K562 (cell line): ENCODE results near the gene CCN2.

Source experiments
- CCAR2 ChIP-seq: fragments of 200-400 bp; formaldehyde crosslinking; IDR thresholded peaks from 2 replicates; pipeline ENCODE4 v1.6.1; 2017; ENCODE audit warnings: mild to moderate bottlenecking, low read depth, low read length
- KDM1A ChIP-seq, 2 experiments: fragments of 450-650 bp; IDR thresholded peaks; 2 replicates each; pipeline ENCODE4 v1.6.1; 2016; ENCODE audit warnings: mild to moderate bottlenecking in 2 of 2
- MXI1 ChIP-seq: IDR thresholded peaks from 2 replicates; pipeline ENCODE4 v1.6.1; 2011; ENCODE audit warnings: low read depth, mild to moderate bottlenecking, improper control_type of control experiment, low read length
- POLR2A ChIP-seq: fragments of 450-650 bp; conservative IDR thresholded peaks from 2 replicates; pipeline ENCODE4 v1.6.1; 2016
- POLR2AphosphoS5 ChIP-seq: IDR thresholded peaks from 2 replicates; pipeline ENCODE4 v1.6.1; 2011; ENCODE audit warnings: mild to moderate bottlenecking, low read depth, low read length, moderate library complexity; ENCODE audit not compliant: control insufficient read depth, insufficient read depth
- SAP30 ChIP-seq: fragments of 200-600 bp; sonication (generic); IDR thresholded peaks from 2 replicates; pipeline ENCODE4 v1.6.1; 2012; ENCODE audit warnings: borderline replicate concordance, low read depth, mild to moderate bottlenecking, moderate library complexity, low read length, control low read depth, inconsistent platforms; ENCODE audit not compliant: insufficient read depth, poor library complexity, severe bottlenecking
- TCF7L2 ChIP-seq: fragments of 150-350 bp; IDR thresholded peaks from 2 replicates; pipeline ENCODE4 v1.6.1; 2016; ENCODE audit warnings: low read depth, mild to moderate bottlenecking, low read length, moderate library complexity
- TEAD4 ChIP-seq, 2 experiments: sonication (generic) in 1 of 2; formaldehyde crosslinking in 1 of 2; IDR thresholded peaks; 2 replicates each; pipeline versions ENCODE4 v1.6.1 to v1.8.0; 2012 to 2022; ENCODE audit warnings: borderline replicate concordance in 1 of 2, inconsistent platforms in 1 of 2, low read length in 1 of 2, mild to moderate bottlenecking in 1 of 2, missing genetic modification reagents in 1 of 2
- ZNF444 ChIP-seq: fragments of 250-450 bp; sonication (Bioruptor Pico); IDR thresholded peaks from 2 replicates; pipeline ENCODE4 v1.4.0; 2020; ENCODE audit warnings: mild to moderate bottlenecking, moderate library complexity
- TF ChIP-seq, protein P1 (sequence below): fragments of 450-650 bp; IDR thresholded peaks from 2 replicates; pipeline ENCODE4 v1.6.1; 2016; ENCODE audit warnings: borderline replicate concordance
- TF ChIP-seq, protein P2 (sequence below), 3 experiments: IDR thresholded peaks in 2 of 3; conservative IDR thresholded peaks in 1 of 3; 2 replicates each; pipeline ENCODE4 v1.5.1; 2011 to 2012; ENCODE audit warnings: low read length in 3 of 3, mild to moderate bottlenecking in 3 of 3, control low read depth in 2 of 3, improper control_type of control experiment in 1 of 3, inconsistent platforms in 1 of 3, low read depth in 1 of 3, mixed read lengths in 1 of 3, moderate library complexity in 1 of 3; ENCODE audit not compliant: insufficient read depth in 2 of 3
- TF ChIP-seq, protein P3 (sequence below): sonication (generic); formaldehyde crosslinking; IDR thresholded peaks from 2 replicates; pipeline ENCODE4 v1.9.0; 2022; ENCODE audit warnings: mild to moderate bottlenecking, missing genetic modification reagents

DNA sequence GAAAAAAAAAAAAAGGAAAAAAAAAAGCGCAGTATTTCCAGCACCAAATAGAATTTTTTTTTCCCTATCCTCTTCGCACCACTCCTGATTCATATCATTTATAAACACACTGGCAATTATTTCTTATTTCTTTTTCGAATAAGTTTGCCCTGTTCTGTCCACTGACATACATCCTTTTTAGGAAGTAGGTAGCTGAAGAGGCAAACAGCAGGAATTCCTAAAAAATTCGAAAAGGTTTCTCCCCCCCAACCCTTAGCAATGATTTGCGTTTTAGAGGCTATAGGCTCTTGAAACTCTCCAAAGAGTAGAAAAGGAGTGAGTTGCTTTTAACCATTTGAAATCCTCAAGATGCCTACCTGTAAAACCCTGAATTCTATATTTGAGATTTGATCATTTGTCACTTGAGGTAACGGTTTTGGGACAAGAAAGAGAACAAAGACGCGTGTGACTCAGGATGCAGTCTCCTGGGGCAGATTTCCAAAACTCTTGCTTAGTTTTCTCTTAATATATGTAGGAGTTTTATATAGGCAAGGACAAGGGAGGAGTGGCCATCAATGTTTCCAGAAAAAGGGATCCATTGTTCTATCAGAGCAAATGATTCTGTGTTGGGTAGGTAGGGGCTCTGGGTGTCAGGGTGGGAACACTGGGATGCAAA is 531 bp upstream of the CCN2 start:
- TF ChIP-seq, protein P1, sequence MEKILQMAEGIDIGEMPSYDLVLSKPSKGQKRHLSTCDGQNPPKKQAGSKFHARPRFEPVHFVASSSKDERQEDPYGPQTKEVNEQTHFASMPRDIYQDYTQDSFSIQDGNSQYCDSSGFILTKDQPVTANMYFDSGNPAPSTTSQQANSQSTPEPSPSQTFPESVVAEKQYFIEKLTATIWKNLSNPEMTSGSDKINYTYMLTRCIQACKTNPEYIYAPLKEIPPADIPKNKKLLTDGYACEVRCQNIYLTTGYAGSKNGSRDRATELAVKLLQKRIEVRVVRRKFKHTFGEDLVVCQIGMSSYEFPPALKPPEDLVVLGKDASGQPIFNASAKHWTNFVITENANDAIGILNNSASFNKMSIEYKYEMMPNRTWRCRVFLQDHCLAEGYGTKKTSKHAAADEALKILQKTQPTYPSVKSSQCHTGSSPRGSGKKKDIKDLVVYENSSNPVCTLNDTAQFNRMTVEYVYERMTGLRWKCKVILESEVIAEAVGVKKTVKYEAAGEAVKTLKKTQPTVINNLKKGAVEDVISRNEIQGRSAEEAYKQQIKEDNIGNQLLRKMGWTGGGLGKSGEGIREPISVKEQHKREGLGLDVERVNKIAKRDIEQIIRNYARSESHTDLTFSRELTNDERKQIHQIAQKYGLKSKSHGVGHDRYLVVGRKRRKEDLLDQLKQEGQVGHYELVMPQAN: no peak
- no peak for TF ChIP-seq MXI1
- no peak for TF ChIP-seq TCF7L2
- TF ChIP-seq, protein P2, sequence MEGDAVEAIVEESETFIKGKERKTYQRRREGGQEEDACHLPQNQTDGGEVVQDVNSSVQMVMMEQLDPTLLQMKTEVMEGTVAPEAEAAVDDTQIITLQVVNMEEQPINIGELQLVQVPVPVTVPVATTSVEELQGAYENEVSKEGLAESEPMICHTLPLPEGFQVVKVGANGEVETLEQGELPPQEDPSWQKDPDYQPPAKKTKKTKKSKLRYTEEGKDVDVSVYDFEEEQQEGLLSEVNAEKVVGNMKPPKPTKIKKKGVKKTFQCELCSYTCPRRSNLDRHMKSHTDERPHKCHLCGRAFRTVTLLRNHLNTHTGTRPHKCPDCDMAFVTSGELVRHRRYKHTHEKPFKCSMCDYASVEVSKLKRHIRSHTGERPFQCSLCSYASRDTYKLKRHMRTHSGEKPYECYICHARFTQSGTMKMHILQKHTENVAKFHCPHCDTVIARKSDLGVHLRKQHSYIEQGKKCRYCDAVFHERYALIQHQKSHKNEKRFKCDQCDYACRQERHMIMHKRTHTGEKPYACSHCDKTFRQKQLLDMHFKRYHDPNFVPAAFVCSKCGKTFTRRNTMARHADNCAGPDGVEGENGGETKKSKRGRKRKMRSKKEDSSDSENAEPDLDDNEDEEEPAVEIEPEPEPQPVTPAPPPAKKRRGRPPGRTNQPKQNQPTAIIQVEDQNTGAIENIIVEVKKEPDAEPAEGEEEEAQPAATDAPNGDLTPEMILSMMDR (IDR thresholded peaks at IDR 0.05 in 2 of 3, conservative IDR thresholded peaks at IDR 0.05 in 1 of 3; ENCODE audit: insufficient read depth in 2 of 3, low read depth in 1 of 3, low read length in 3 of 3): no peak
- TF ChIP-seq TEAD4 (IDR thresholded peaks at IDR 0.05; ENCODE audit: low read length): no peak
- TF ChIP-seq TEAD4 (CRISPR knock-in tag; IDR thresholded peaks at IDR 0.05; ENCODE audit: borderline replicate concordance): no peak
- no peak for TF ChIP-seq KDM1A (IDR thresholded peaks at IDR 0.05)
- no peak for TF ChIP-seq SAP30
- no peak for TF ChIP-seq POLR2A
- no peak for TF ChIP-seq POLR2AphosphoS5
- no peak for TF ChIP-seq ZNF444 (CRISPR knock-in tag)
- no peak for TF ChIP-seq CCAR2
- TF ChIP-seq, protein P3, sequence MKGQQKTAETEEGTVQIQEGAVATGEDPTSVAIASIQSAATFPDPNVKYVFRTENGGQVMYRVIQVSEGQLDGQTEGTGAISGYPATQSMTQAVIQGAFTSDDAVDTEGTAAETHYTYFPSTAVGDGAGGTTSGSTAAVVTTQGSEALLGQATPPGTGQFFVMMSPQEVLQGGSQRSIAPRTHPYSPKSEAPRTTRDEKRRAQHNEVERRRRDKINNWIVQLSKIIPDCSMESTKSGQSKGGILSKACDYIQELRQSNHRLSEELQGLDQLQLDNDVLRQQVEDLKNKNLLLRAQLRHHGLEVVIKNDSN: no peak
